GM06990 (cell line): ENCODE data around the gene SRMS.

ENCODE experiments used
- DNase-seq: peaks from one replicate; pipeline ENCODE4 v3.0.0-alpha.2; 2011; ENCODE audit not compliant: insufficient read length; ENCODE audit errors: extremely low read depth
- H3K27me3 ChIP-seq: replicated peaks from 2 replicates; pipeline ENCODE4 v1.6.0; 2011; ENCODE audit warnings: low read length; ENCODE audit not compliant: control insufficient read depth, insufficient read depth
- H3K36me3 ChIP-seq: 2 replicates; pipeline ENCODE4 v1.5.1; 2011; ENCODE audit warnings: low read length; ENCODE audit not compliant: control insufficient read depth, insufficient read depth
- H3K4me3 ChIP-seq: replicated peaks from 2 replicates; pipeline ENCODE4 v1.5.1; 2011; ENCODE audit warnings: low read depth, mild to moderate bottlenecking, control low read depth, low read length
- CTCF ChIP-seq: IDR thresholded peaks from 2 replicates; pipeline ENCODE4 v1.5.1; 2011; ENCODE audit warnings: low read length, control low read depth, mild to moderate bottlenecking, inconsistent platforms; ENCODE audit not compliant: insufficient read depth, poor library complexity, severe bottlenecking

Gene SRMS

GRCh38 chr20:63538204-63539091 is 9.1 kb downstream of the SRMS start:
- H3K4me3 ChIP-seq: peak overlapping the region; percentile 44
- no peak for TF ChIP-seq CTCF

GRCh38 chr20:63537525-63538203 is 9.9 kb downstream of the SRMS start:
- H3K27me3 ChIP-seq: no peaks in the 10 kb centered on the region
- peak overlapping the region; percentile 63 for H3K4me3 ChIP-seq
- peak; percentile 93 for TF ChIP-seq CTCF
- peak; percentile 95 for DNase-seq
- H3K36me3 ChIP-seq: no peaks in the 10 kb centered on the region

More at GRCh38 chr20:63538204-63539091, 9.1 kb downstream of the SRMS start:
- Histone ChIP-seq H3K27me3 (no peaks in the 10 kb centered on the region), H3K36me3 (no peaks in the 10 kb centered on the region)
- DNase-seq: no peak

DNA sequence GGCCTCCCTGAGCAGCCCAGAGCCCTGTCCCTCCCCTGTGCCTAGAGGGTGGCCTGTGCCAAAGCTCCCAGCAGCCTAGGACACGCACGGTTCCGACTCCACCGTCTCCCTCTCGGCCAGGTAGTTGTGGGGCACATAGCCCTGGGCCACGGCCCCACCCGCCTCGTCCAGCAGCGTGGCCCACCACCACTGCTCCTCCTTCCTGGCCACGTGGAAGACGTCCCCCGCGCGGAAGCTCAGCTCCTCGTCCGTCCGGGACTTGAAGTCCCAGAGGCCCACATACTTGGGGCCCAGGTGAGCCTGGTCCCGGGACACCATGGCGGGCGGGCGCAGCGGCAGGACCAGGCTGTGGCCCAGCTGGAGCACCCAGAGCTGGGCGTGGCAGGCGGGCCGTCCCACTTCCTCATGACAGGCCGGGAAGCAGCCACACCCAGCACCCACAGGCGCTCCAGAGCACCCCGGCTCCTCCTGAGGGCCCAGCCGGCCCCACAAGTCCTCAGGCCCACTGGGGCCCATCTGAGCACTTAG is 10.5 kb downstream of the SRMS start, which contains the start of gene PTK6:
PTK6 (minus strand) TSS at position 380 of the 528 bp plus-strand sequence; CDS start at position 318, 62 bp downstream.
- TF ChIP-seq CTCF: no peak
- peak within 1 kb of the TSS; percentile 63 for H3K4me3 ChIP-seq
- no peaks in the 10 kb centered on the region for H3K27me3 ChIP-seq
- no peak for DNase-seq
- H3K36me3 ChIP-seq: no peaks in the 10 kb centered on the region

- Histone ChIP-seq H3K27me3 (no peaks in the 10 kb centered on the region), H3K36me3 (no peaks in the 10 kb centered on the region), H3K4me3 (peak overlapping the region; percentile 63; the same call in 1 of the 2 replicates)
- no peak for TF ChIP-seq CTCF
- peak; percentile 13 for DNase-seq
These were observed 11.1 kb downstream of the SRMS start for GRCh38 chr20:63536241-63536977.

DNA sequence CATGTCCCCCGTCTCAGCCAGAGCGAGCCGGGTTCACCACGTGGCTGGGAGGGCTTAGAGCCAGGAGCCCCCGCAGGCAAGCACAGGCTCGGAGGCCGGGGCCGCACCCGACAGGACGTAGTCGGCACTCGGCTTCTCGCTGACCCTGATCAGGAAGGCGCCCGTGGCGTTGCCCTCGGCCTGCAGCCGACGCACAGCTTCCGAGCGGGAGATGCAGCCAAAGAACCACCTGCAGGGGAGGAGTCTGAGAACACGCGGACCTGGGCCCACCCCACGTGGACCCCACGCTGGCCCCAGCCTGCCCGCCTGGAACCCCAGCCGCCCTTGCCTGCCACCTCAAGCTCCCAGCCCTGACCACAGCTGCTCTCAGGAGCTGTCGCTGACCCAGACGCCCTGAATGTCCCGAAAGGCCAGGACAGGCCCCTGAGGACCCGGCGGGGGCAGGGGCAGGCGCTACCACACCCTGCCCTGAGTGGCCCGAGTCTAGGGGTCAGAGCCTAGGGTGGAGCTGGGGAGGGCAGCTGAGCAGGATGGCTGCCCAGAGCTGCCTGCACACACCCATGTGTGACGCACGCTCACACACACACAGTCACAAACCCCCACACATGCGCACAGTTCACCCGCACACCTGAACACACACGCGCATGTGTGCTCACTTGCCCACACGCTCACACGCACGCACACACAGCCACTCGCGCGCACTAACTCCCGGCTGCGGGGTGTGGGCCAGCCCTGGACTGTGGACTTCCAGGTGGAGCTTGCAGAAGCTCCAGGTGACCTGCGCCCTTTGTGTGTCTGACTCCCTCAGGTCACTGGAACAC is 12.5 kb downstream of the SRMS start:
- Histone ChIP-seq H3K36me3 (no peaks in the 10 kb centered on the region), H3K4me3 (no peak overlapping the region), H3K27me3 (no peaks in the 10 kb centered on the region)
- DNase-seq: peak; percentile 32
- no peak for TF ChIP-seq CTCF
